ENCODE results near the gene LOXHD1.

- TF ChIP-seq CTCF (IDR thresholded peaks at IDR 0.05; ENCODE audit: low read length) (no peak), EZH2 (IDR thresholded peaks at IDR 0.05; ENCODE audit: borderline replicate concordance, low read length) (no peak)
Observed at GRCh38 chr18:46574743-46575115, 82.3 kb downstream of the LOXHD1 start.
